Neuronal stem cell (in vitro differentiated cells): Measurements from ENCODE around the gene TMED4.

Experiments
- DNase-seq: peaks from one replicate; pipeline ENCODE4 v3.0.0-alpha.2; 2013; ENCODE audit warnings: low spot score
- H2AFZ ChIP-seq: one replicate; pipeline ENCODE4 v1.6.1; 2013; ENCODE audit warnings: mild to moderate bottlenecking, low read length, inconsistent platforms
- H2AK5ac ChIP-seq: 2 replicates; pipeline ENCODE4 v1.6.1; 2013; ENCODE audit warnings: low read depth, mild to moderate bottlenecking, inconsistent platforms, low read length, moderate library complexity, mixed read lengths
- H2BK120ac ChIP-seq: 2 replicates; pipeline ENCODE4 v1.6.1; 2013; ENCODE audit warnings: low read depth, mild to moderate bottlenecking, inconsistent platforms, low read length, moderate library complexity, mixed read lengths
- H2BK12ac ChIP-seq: one replicate; pipeline ENCODE4 v1.6.1; 2013; ENCODE audit warnings: low read length, inconsistent platforms
- H2BK15ac ChIP-seq: 2 replicates; pipeline ENCODE4 v1.6.1; 2013; ENCODE audit warnings: mild to moderate bottlenecking, low read length, inconsistent platforms, mixed read lengths
- H2BK5ac ChIP-seq: one replicate; pipeline ENCODE4 v1.6.1; 2013; ENCODE audit warnings: inconsistent platforms, mild to moderate bottlenecking, low read length, moderate library complexity
- H3K14ac ChIP-seq: one replicate; pipeline ENCODE4 v1.6.1; 2013; ENCODE audit warnings: low read length, inconsistent platforms
- H3K18ac ChIP-seq: 2 replicates; pipeline ENCODE4 v1.6.1; 2013; ENCODE audit warnings: low read length, inconsistent platforms
- H3K23ac ChIP-seq: 2 replicates; pipeline ENCODE4 v1.6.1; 2013; ENCODE audit warnings: low read depth, mild to moderate bottlenecking, mixed read lengths, low read length, inconsistent platforms; ENCODE audit not compliant: poor library complexity
- H3K27ac ChIP-seq: replicated peaks from 3 replicates; pipeline ENCODE4 v1.5.1; 2013; ENCODE audit warnings: low read length, inconsistent platforms
- H3K27me3 ChIP-seq, 3 experiments: 2 replicates each; pipeline ENCODE4 v1.6.1; 2013; ENCODE audit warnings: low read length in 3 of 3, mild to moderate bottlenecking in 2 of 3, inconsistent platforms in 1 of 3, low read depth in 1 of 3, mixed read lengths in 1 of 3, moderate library complexity in 1 of 3; ENCODE audit not compliant: control insufficient read depth in 3 of 3, insufficient read depth in 3 of 3
- H3K36me3 ChIP-seq, 2 donors: replicated peaks in 1 of 2; 2 replicates each; pipeline ENCODE4 v1.6.1; 2013; ENCODE audit warnings: low read length in 2 of 2; ENCODE audit not compliant: control insufficient read depth in 2 of 2, insufficient read depth in 2 of 2
- H3K4ac ChIP-seq: 2 replicates; pipeline ENCODE4 v1.6.1; 2013; ENCODE audit warnings: inconsistent platforms, mild to moderate bottlenecking, low read length, moderate library complexity
- H3K4me1 ChIP-seq, 2 donors: 1 replicate in 1 of 2; 2 replicates in 1 of 2; pipeline ENCODE4 v1.6.1; 2013; ENCODE audit warnings: low read length in 2 of 2, low read depth in 1 of 2; ENCODE audit not compliant: control insufficient read depth in 2 of 2, insufficient read depth in 1 of 2
- H3K4me2 ChIP-seq: one replicate; pipeline ENCODE4 v1.6.1; 2013; ENCODE audit warnings: mild to moderate bottlenecking, low read length, inconsistent platforms; ENCODE audit not compliant: insufficient read depth, poor library complexity, severe bottlenecking
- H3K4me3 ChIP-seq, 2 donors: 2 replicates each; pipeline ENCODE4 v1.5.1; 2013; ENCODE audit warnings: low read length in 2 of 2, mild to moderate bottlenecking in 2 of 2, inconsistent platforms in 1 of 2, moderate library complexity in 1 of 2
- H3K79me1 ChIP-seq: one replicate; pipeline ENCODE4 v1.6.1; 2013; ENCODE audit warnings: low read depth, mild to moderate bottlenecking, inconsistent platforms, low read length, moderate library complexity
- H3K9ac ChIP-seq: one replicate; pipeline ENCODE4 v1.6.1; 2013; ENCODE audit warnings: mild to moderate bottlenecking, low read depth, low read length, inconsistent platforms; ENCODE audit not compliant: poor library complexity
- H3K9me3 ChIP-seq, 2 donors: replicated peaks in 1 of 2; 2 replicates each; pipeline versions ENCODE3 to v1.6.1; 2013; ENCODE audit warnings: low read length in 2 of 2, mild to moderate bottlenecking in 2 of 2, inconsistent platforms in 1 of 2, low read depth in 1 of 2, mixed read lengths in 1 of 2, moderate library complexity in 1 of 2; ENCODE audit not compliant: control insufficient read depth in 2 of 2, insufficient read depth in 1 of 2
- H4K8ac ChIP-seq: one replicate; pipeline ENCODE4 v1.6.1; 2013; ENCODE audit warnings: low read depth, mild to moderate bottlenecking, inconsistent platforms, low read length, moderate library complexity
- H4K91ac ChIP-seq: one replicate; pipeline ENCODE4 v1.6.1; 2013; ENCODE audit warnings: low read length, low read depth, mild to moderate bottlenecking, inconsistent platforms; ENCODE audit not compliant: poor library complexity
- WGBS, 2 donors: extraction: QIAGEN DNeasy Blood & Tissue Kit; methylation state at CpG; one replicate each; pipeline ENCODE4 v1.1.7; 2013; ENCODE audit warnings: missing lambda C conversion rate in 2 of 2, mixed read lengths in 1 of 2; ENCODE audit not compliant: insufficient read length in 2 of 2, insufficient replicate concordance in 1 of 2; ENCODE audit errors: extremely low coverage in 2 of 2; 5-methylcytosine and 5-hydroxymethylcytosine counted together

Gene TMED4

GRCh38 chr7:44622342-44623151, 40.5 kb upstream of the TMED4 start:
- Histone ChIP-seq H2BK120ac (no peak overlapping the region), H3K4me2 (no peak overlapping the region), H4K91ac (no peak overlapping the region), H2BK12ac (no peak overlapping the region), H3K14ac (no peak overlapping the region), H2BK5ac (no peak overlapping the region), H3K18ac (no peak overlapping the region), H3K4me3 (no peak overlapping the region), H3K4me1 (no peaks in the 10 kb centered on the region), H2AFZ (no peak overlapping the region), H3K4ac (no peak overlapping the region), H3K9me3 (peaks cover 0 to 3% of the 10 kb centered on the region in 2 donors), H3K79me1 (peaks cover 5% of the 10 kb centered on the region), H3K9ac (no peak overlapping the region), H3K27ac (no peak overlapping the region), H3K23ac (no peak overlapping the region), H4K8ac (no peak overlapping the region), H3K27me3 (no peaks in the 10 kb centered on the region), H2AK5ac (no peak overlapping the region), H3K36me3 (peaks cover 11 to 39% of the 10 kb centered on the region in 2 donors), H2BK15ac (no peak overlapping the region)
- WGBS, 2 donors = no CpG with 5 or more reads among the region's 5 CpGs
- no peak for DNase-seq

GRCh38 chr7:44621750-44622103, 39.7 kb upstream of the TMED4 start:
- H3K23ac ChIP-seq = no peak overlapping the region
- H3K4me2 ChIP-seq = no peak overlapping the region
- H2BK15ac ChIP-seq = no peak overlapping the region
- H4K8ac ChIP-seq = no peak overlapping the region
- no peak overlapping the region for H2BK12ac ChIP-seq
- no peak for DNase-seq
- H3K4ac ChIP-seq = no peak overlapping the region
- H2BK5ac ChIP-seq = no peak overlapping the region
- H3K9ac ChIP-seq = no peak overlapping the region
- H3K4me3 ChIP-seq = no peak overlapping the region
- H4K91ac ChIP-seq = no peak overlapping the region
- peaks cover 11 to 33% of the 10 kb centered on the region in 2 donors for H3K36me3 ChIP-seq
- H2BK120ac ChIP-seq = no peak overlapping the region
- no peak overlapping the region for H2AFZ ChIP-seq
- WGBS, 2 donors = no CpG with 5 or more reads among the region's 5 CpGs
- no peaks in the 10 kb centered on the region for H3K4me1 ChIP-seq
- H3K27me3 ChIP-seq = no peaks in the 10 kb centered on the region
- H2AK5ac ChIP-seq = no peak overlapping the region
- peaks cover 0 to 3% of the 10 kb centered on the region in 2 donors for H3K9me3 ChIP-seq
- no peak overlapping the region for H3K27ac ChIP-seq
- H3K14ac ChIP-seq = no peak overlapping the region
- peaks cover 5% of the 10 kb centered on the region for H3K79me1 ChIP-seq
- H3K18ac ChIP-seq = no peak overlapping the region

GRCh38 chr7:44621034-44621749, 39.2 kb upstream of the TMED4 start:
- H2BK120ac ChIP-seq = no peak overlapping the region
- H3K4ac ChIP-seq = no peak overlapping the region
- H2AK5ac ChIP-seq = no peak overlapping the region
- no peak overlapping the region for H3K14ac ChIP-seq
- H3K4me3 ChIP-seq = no peak overlapping the region
- H3K27me3 ChIP-seq = no peaks in the 10 kb centered on the region
- WGBS, 2 donors = no CpG with 5 or more reads among the region's 11 CpGs
- H3K23ac ChIP-seq = no peak overlapping the region
- H3K79me1 ChIP-seq = peaks cover 5% of the 10 kb centered on the region
- no peak overlapping the region for H3K18ac ChIP-seq
- H3K4me1 ChIP-seq = no peaks in the 10 kb centered on the region
- no peak overlapping the region for H2AFZ ChIP-seq
- H3K36me3 ChIP-seq = peaks cover 6 to 28% of the 10 kb centered on the region in 2 donors
- H2BK12ac ChIP-seq = no peak overlapping the region
- H4K8ac ChIP-seq = no peak overlapping the region
- peaks cover 0 to 3% of the 10 kb centered on the region in 2 donors for H3K9me3 ChIP-seq
- no peak overlapping the region for H3K4me2 ChIP-seq
- H2BK15ac ChIP-seq = no peak overlapping the region
- DNase-seq = no peak
- H2BK5ac ChIP-seq = no peak overlapping the region
- no peak overlapping the region for H3K27ac ChIP-seq
- no peak overlapping the region for H4K91ac ChIP-seq
- no peak overlapping the region for H3K9ac ChIP-seq

GRCh38 chr7:44618753-44619152, 36.7 kb upstream of the TMED4 start:
- Histone ChIP-seq H3K79me1 (peaks cover 2% of the 10 kb centered on the region), H3K27me3 (no peaks in the 10 kb centered on the region), H3K23ac (no peak overlapping the region), H3K36me3 (peaks cover 0 to 8% of the 10 kb centered on the region in 2 donors), H3K4me3 (no peak overlapping the region), H3K4me2 (no peak overlapping the region), H2BK12ac (no peak overlapping the region), H3K14ac (no peak overlapping the region), H2AFZ (no peak overlapping the region), H3K4me1 (no peaks in the 10 kb centered on the region), H4K91ac (no peak overlapping the region), H3K9me3 (no peaks in the 10 kb centered on the region), H3K9ac (no peak overlapping the region), H3K4ac (no peak overlapping the region), H2BK120ac (no peak overlapping the region), H3K18ac (no peak overlapping the region), H3K27ac (no peak overlapping the region), H2AK5ac (no peak overlapping the region), H2BK15ac (no peak overlapping the region), H2BK5ac (no peak overlapping the region), H4K8ac (no peak overlapping the region)
- DNase-seq = no peak
- no CpG with 5 or more reads among the region's 3 CpGs for WGBS, 2 donors
